Caki2 (cell line): Measurements from ENCODE around the gene GAPT. TPM values are rescaled to one million over a fixed set of nuclear protein-coding genes. Genes with fewer than 3 reads are reported as not detected.

Experiments used
- DNase-seq: peaks from one replicate; pipeline ENCODE4 v3.0.0-alpha.2; 2015; ENCODE audit warnings: low read depth
- in situ Hi-C: cut with HindIII; loops from 2 replicates; pipeline ENCODE4 v1.10.0; 2016; ENCODE audit warnings: low sequenced_read_pairs, low pct_unique_long_range_greater_than_20kb, mixed read lengths
- total RNA-seq: library from RNA; depleted of rRNA; stranded (reverse); fragments of >200 nt; shearing (Covaris generic); gene quantifications from 2 replicates; pipeline ENCODE4 v1.2.3, GENCODE V29; 2014; ENCODE audit warnings: low replicate concordance; rRNA removed

Gene GAPT
- total RNA-seq, 1 experiment from 2014 or later = not detected

DNA sequence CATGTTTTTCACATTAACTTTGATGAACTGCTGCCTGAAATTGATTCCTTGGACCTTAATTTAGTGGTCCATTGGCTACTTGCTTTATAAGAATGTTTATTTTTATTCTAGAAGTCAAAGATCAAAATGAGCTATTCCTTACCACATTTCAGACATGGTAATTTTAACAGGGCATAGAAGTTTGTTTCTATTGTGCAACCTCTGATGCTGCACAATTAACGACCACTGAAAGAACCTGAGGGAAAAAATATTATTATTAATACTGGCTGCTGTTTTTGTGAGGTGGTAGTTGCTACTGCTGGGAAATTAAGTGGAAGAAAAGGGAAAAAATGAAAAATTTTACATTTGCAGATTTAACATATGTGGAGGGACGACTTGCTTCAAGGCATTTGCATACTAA, 53.7 kb downstream of the GAPT start:
- in situ Hi-C loops = no loop called here

DNA sequence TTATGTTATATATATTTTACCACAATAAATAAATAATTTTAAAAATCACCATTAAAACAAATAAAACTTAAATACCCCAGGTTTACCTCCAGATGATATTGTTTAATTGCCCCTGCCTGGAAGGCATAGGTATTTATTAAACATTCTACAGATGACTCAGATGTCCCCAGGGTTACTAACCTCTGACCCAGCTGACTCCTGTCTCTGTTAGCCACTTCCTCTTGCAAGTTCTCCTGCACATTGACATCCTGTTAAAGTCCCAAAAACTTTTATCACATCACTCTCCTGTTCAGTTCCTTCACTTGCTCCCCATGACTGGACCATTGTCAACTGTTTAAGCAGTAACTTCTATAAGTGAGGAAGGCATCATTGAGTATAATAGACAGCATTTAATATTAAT, 54.7 kb downstream of the GAPT start:
- in situ Hi-C loops = no loop called here
- DNase-seq = no peak

More for the DNA sequence above, 53.7 kb downstream of the GAPT start:
- no peak for DNase-seq

Other genes starting within 250 kb of the GAPT start
- 701 and 705 TPM in 2 replicates for gene PLK2, start 31.3 kb upstream of the GAPT start, total RNA-seq
- not detected in 2 replicates for gene RAB3C, start 91.6 kb downstream of the GAPT start, total RNA-seq